HEK293 (cell line): ENCODE results near the gene ZDHHC8.

ENCODE experiments used
- HOXC10 ChIP-seq: sonication (generic); formaldehyde crosslinking; IDR thresholded peaks from 2 replicates; pipeline ENCODE4 v1.8.1; 2023; ENCODE audit warnings: mild to moderate bottlenecking, missing genetic modification reagents
- KLF7 ChIP-seq: fragments of 450-650 bp; formaldehyde crosslinking; IDR thresholded peaks from 2 replicates; pipeline ENCODE4 v1.5.1; 2016; ENCODE audit warnings: missing biosample characterization, missing genetic modification characterization, borderline replicate concordance
- RBAK ChIP-seq: fragments of 450-650 bp; formaldehyde crosslinking; IDR thresholded peaks from 2 replicates; pipeline ENCODE4 v1.5.1; 2016; ENCODE audit warnings: missing biosample characterization, missing genetic modification characterization
- SCRT2 ChIP-seq: fragments of 450-650 bp; formaldehyde crosslinking; IDR thresholded peaks from 2 replicates; pipeline ENCODE4 v1.5.1; 2016; ENCODE audit warnings: missing biosample characterization, missing genetic modification characterization
- SP2 ChIP-seq: fragments of 450-650 bp; formaldehyde crosslinking; IDR thresholded peaks from 2 replicates; pipeline ENCODE4 v1.5.1; 2016; ENCODE audit warnings: missing biosample characterization, missing genetic modification characterization
- TRIM28 ChIP-seq: IDR thresholded peaks from 2 replicates; pipeline ENCODE4 v1.6.1; 2011; ENCODE audit warnings: low read length, control low read depth, borderline replicate concordance
- ZBTB17 ChIP-seq: fragments of 450-650 bp; formaldehyde crosslinking; IDR thresholded peaks from 2 replicates; pipeline ENCODE4 v1.5.1; 2016; ENCODE audit warnings: missing biosample characterization, missing genetic modification characterization
- ZBTB6 ChIP-seq: fragments of 450-650 bp; formaldehyde crosslinking; IDR thresholded peaks from 2 replicates; pipeline ENCODE4 v1.5.1; 2017; ENCODE audit warnings: missing biosample characterization, missing genetic modification characterization
- ZBTB7A ChIP-seq: fragments of 450-650 bp; formaldehyde crosslinking; IDR thresholded peaks from 2 replicates; pipeline ENCODE4 v1.5.1; 2016; ENCODE audit warnings: low read depth, missing biosample characterization, missing genetic modification characterization
- ZEB2 ChIP-seq: fragments of 450-650 bp; formaldehyde crosslinking; IDR thresholded peaks from 2 replicates; pipeline ENCODE4 v1.5.1; 2016; ENCODE audit warnings: missing biosample characterization, missing genetic modification characterization
- ZFHX2 ChIP-seq: fragments of 450-650 bp; formaldehyde crosslinking; conservative IDR thresholded peaks from 2 replicates; pipeline ENCODE4 v1.5.1; 2016; ENCODE audit warnings: missing biosample characterization, missing genetic modification characterization
- ZFP69B ChIP-seq: fragments of 450-650 bp; formaldehyde crosslinking; IDR thresholded peaks from 2 replicates; pipeline ENCODE4 v1.5.1; 2016; ENCODE audit warnings: missing biosample characterization, missing genetic modification characterization
- ZIC2 ChIP-seq: fragments of 450-650 bp; formaldehyde crosslinking; IDR thresholded peaks from 2 replicates; pipeline ENCODE4 v1.5.1; 2016; ENCODE audit warnings: missing biosample characterization, missing genetic modification characterization
- ZNF2 ChIP-seq: fragments of 450-650 bp; formaldehyde crosslinking; IDR thresholded peaks from 2 replicates; pipeline ENCODE4 v1.5.1; 2016; ENCODE audit warnings: missing biosample characterization, missing genetic modification characterization
- ZNF335 ChIP-seq: fragments of 450-650 bp; formaldehyde crosslinking; conservative IDR thresholded peaks from 2 replicates; pipeline ENCODE4 v1.5.1; 2016; ENCODE audit warnings: missing biosample characterization, missing genetic modification characterization
- ZNF366 ChIP-seq: fragments of 450-650 bp; formaldehyde crosslinking; conservative IDR thresholded peaks from 2 replicates; pipeline ENCODE4 v1.5.1; 2016; ENCODE audit warnings: missing biosample characterization, missing genetic modification characterization
- ZNF449 ChIP-seq: fragments of 450-650 bp; formaldehyde crosslinking; IDR thresholded peaks from 2 replicates; pipeline ENCODE4 v1.5.1; 2017; ENCODE audit warnings: missing biosample characterization, mild to moderate bottlenecking, missing genetic modification characterization, moderate library complexity
- ZNF513 ChIP-seq: fragments of 450-650 bp; IDR thresholded peaks from 2 replicates; pipeline ENCODE4 v1.5.1; 2018; ENCODE audit warnings: missing biosample characterization, missing genetic modification characterization
- ZNF555 ChIP-seq: fragments of 450-650 bp; formaldehyde crosslinking; conservative IDR thresholded peaks from 2 replicates; pipeline ENCODE4 v1.5.1; 2017; ENCODE audit warnings: missing biosample characterization, mild to moderate bottlenecking, missing genetic modification characterization, inconsistent platforms
- ZNF623 ChIP-seq: fragments of 450-650 bp; formaldehyde crosslinking; IDR thresholded peaks from 2 replicates; pipeline ENCODE4 v1.5.1; 2016; ENCODE audit warnings: missing biosample characterization, missing genetic modification characterization
- ZNF660 ChIP-seq: fragments of 450-650 bp; IDR thresholded peaks from 2 replicates; pipeline ENCODE4 v1.5.1; 2018; ENCODE audit warnings: missing biosample characterization, mild to moderate bottlenecking, missing genetic modification characterization
- ZNF670 ChIP-seq: fragments of 450-650 bp; formaldehyde crosslinking; IDR thresholded peaks from 2 replicates; pipeline ENCODE4 v1.5.1; 2016; ENCODE audit warnings: missing biosample characterization, missing genetic modification characterization, low read depth
- ZNF677 ChIP-seq: fragments of 450-650 bp; IDR thresholded peaks from 2 replicates; pipeline ENCODE4 v1.5.0; 2018; ENCODE audit warnings: missing biosample characterization, mild to moderate bottlenecking, missing genetic modification characterization, moderate library complexity
- ZNF747 ChIP-seq: fragments of 450-650 bp; formaldehyde crosslinking; IDR thresholded peaks from 2 replicates; pipeline ENCODE4 v1.5.1; 2016; ENCODE audit warnings: missing biosample characterization, missing genetic modification characterization
- ZSCAN30 ChIP-seq: fragments of 450-650 bp; IDR thresholded peaks from 2 replicates; pipeline ENCODE4 v1.5.1; 2018; ENCODE audit warnings: missing biosample characterization, mild to moderate bottlenecking, missing genetic modification characterization, moderate library complexity
- ZXDB ChIP-seq: fragments of 450-650 bp; formaldehyde crosslinking; IDR thresholded peaks from 2 replicates; pipeline ENCODE4 v1.5.1; 2016; ENCODE audit warnings: missing biosample characterization, missing genetic modification characterization
- TF ChIP-seq, protein P1 (sequence below): fragments of 450-650 bp; formaldehyde crosslinking; IDR thresholded peaks from 2 replicates; pipeline ENCODE4 v1.5.1; 2017; ENCODE audit warnings: missing biosample characterization, missing genetic modification characterization
- TF ChIP-seq, protein P2 (sequence below): fragments of 450-650 bp; formaldehyde crosslinking; IDR thresholded peaks from 2 replicates; pipeline ENCODE4 v1.5.1; 2016; ENCODE audit warnings: missing biosample characterization, missing genetic modification characterization
- TF ChIP-seq, protein P3 (sequence below): fragments of 450-650 bp; formaldehyde crosslinking; IDR thresholded peaks from 2 replicates; pipeline ENCODE4 v1.5.1; 2016; ENCODE audit warnings: missing biosample characterization, missing genetic modification characterization
- TF ChIP-seq, protein P4 (sequence below): fragments of 450-650 bp; formaldehyde crosslinking; IDR thresholded peaks from 2 replicates; pipeline ENCODE4 v1.5.1; 2016; ENCODE audit warnings: missing biosample characterization, missing genetic modification characterization

Gene ZDHHC8

DNA sequence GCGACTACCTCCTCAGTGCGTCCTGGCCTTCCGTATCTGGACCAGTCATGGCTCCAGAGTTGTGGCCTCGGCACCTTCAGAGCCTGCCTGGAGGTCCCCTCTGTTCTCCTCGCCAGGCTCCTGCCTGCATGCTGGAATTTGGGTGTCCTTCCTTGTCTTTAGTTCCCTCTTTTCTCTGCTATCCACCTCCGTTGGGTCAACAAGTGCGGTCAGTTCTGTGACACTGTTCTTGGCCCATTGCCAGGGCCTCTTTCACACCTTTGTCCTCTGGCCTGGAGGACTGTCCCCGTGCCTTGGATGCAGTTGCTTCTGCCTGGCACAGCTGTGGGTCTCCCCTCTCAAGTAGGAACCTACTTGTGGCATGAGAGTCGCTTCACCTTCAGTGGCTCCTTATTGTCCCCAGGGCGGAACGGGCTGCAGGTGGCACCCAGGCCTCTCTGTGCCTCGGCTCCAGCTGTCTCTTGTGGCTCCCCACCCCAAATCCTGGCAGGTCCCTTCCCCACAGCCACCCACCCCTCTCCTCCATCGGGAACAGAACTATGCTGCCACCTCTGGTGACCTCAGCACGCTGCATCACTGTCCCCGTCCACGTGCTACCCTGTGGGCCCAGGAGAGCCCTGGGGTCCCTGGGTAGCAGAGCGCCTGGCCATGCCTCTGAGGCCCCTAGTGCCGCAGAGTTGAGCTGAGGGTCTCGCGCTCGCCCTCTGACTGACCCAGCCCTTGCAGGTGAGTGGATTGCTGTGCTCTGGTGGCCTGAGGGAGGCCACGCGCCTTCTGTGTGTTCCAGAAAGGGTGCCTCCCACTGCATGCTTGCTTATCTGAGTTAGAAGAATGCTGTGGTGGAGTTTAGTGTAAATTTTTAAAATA is 46.8 kb upstream of the ZDHHC8 start (continued):
- TF ChIP-seq, protein P1, sequence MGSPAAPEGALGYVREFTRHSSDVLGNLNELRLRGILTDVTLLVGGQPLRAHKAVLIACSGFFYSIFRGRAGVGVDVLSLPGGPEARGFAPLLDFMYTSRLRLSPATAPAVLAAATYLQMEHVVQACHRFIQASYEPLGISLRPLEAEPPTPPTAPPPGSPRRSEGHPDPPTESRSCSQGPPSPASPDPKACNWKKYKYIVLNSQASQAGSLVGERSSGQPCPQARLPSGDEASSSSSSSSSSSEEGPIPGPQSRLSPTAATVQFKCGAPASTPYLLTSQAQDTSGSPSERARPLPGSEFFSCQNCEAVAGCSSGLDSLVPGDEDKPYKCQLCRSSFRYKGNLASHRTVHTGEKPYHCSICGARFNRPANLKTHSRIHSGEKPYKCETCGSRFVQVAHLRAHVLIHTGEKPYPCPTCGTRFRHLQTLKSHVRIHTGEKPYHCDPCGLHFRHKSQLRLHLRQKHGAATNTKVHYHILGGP (tag by site-specific recombination), result no peak
- no peak for TF ChIP-seq ZNF670
- TF ChIP-seq HOXC10 (CRISPR knock-in tag), result no peak
- no peak for TF ChIP-seq RBAK (tag by site-specific recombination)
- TF ChIP-seq ZEB2, result no peak
- TF ChIP-seq ZNF623 (tag by site-specific recombination), result no peak
- TF ChIP-seq ZNF677 (tag by site-specific recombination), result no peak
- TF ChIP-seq ZNF555 (tag by site-specific recombination), result no peak
- TF ChIP-seq, protein P2, sequence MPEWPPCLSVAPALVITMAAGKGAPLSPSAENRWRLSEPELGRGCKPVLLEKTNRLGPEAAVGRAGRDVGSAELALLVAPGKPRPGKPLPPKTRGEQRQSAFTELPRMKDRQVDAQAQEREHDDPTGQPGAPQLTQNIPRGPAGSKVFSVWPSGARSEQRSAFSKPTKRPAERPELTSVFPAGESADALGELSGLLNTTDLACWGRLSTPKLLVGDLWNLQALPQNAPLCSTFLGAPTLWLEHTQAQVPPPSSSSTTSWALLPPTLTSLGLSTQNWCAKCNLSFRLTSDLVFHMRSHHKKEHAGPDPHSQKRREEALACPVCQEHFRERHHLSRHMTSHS (tag by site-specific recombination), result no peak
- TF ChIP-seq ZNF660 (tag by site-specific recombination), result no peak
- TF ChIP-seq TRIM28, result no peak
- no peak for TF ChIP-seq ZXDB (tag by site-specific recombination)
- peak; percentile 72 for TF ChIP-seq SCRT2 (tag by site-specific recombination)
- peak; percentile 93 for TF ChIP-seq ZFP69B (tag by site-specific recombination)
- TF ChIP-seq ZNF366, result no peak
- no peak for TF ChIP-seq ZNF513 (tag by site-specific recombination)
- no peak for TF ChIP-seq ZNF449 (tag by site-specific recombination)
- no peak for TF ChIP-seq SP2 (tag by site-specific recombination)
- TF ChIP-seq ZBTB6 (tag by site-specific recombination), result no peak
- TF ChIP-seq ZNF335, result peak; percentile 39; the same call in 1 of the 2 replicates
- no peak for TF ChIP-seq KLF7
- peak; percentile 61 for TF ChIP-seq ZBTB17 (tag by site-specific recombination)
- TF ChIP-seq, protein P3, sequence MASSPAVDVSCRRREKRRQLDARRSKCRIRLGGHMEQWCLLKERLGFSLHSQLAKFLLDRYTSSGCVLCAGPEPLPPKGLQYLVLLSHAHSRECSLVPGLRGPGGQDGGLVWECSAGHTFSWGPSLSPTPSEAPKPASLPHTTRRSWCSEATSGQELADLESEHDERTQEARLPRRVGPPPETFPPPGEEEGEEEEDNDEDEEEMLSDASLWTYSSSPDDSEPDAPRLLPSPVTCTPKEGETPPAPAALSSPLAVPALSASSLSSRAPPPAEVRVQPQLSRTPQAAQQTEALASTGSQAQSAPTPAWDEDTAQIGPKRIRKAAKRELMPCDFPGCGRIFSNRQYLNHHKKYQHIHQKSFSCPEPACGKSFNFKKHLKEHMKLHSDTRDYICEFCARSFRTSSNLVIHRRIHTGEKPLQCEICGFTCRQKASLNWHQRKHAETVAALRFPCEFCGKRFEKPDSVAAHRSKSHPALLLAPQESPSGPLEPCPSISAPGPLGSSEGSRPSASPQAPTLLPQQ, result peak; percentile 96
- TF ChIP-seq, protein P4, sequence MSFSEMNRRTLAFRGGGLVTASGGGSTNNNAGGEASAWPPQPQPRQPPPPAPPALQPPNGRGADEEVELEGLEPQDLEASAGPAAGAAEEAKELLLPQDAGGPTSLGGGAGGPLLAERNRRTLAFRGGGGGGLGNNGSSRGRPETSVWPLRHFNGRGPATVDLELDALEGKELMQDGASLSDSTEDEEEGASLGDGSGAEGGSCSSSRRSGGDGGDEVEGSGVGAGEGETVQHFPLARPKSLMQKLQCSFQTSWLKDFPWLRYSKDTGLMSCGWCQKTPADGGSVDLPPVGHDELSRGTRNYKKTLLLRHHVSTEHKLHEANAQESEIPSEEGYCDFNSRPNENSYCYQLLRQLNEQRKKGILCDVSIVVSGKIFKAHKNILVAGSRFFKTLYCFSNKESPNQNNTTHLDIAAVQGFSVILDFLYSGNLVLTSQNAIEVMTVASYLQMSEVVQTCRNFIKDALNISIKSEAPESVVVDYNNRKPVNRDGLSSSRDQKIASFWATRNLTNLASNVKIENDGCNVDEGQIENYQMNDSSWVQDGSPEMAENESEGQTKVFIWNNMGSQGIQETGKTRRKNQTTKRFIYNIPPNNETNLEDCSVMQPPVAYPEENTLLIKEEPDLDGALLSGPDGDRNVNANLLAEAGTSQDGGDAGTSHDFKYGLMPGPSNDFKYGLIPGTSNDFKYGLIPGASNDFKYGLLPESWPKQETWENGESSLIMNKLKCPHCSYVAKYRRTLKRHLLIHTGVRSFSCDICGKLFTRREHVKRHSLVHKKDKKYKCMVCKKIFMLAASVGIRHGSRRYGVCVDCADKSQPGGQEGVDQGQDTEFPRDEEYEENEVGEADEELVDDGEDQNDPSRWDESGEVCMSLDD (tag by site-specific recombination), result 0 out of 2 replicates have a peak, but pooled peaks have one; percentile 33
- TF ChIP-seq ZNF2 (tag by site-specific recombination), result peak; percentile 47; the same call in 1 of the 2 replicates
- no peak for TF ChIP-seq ZBTB7A
- TF ChIP-seq ZIC2 (tag by site-specific recombination), result 0 out of 2 replicates have a peak, but pooled peaks have one; percentile 24
- 0 out of 2 replicates have a peak, but pooled peaks have one; percentile 24 for TF ChIP-seq ZFHX2 (tag by site-specific recombination)
- no peak for TF ChIP-seq ZNF747
- no peak for TF ChIP-seq ZSCAN30
